Measurements from ENCODE around the gene GSTA2. TPM values are rescaled to one million over a fixed set of nuclear protein-coding genes. Genes with fewer than 3 reads are reported as not detected.
A peak's percentile ranks its signal among the peaks of the same experiment; 100 is the strongest.
"Not testable (repeated sequence)": the region's sequence is repeated elsewhere in the genome, so short reads cannot be mapped to it uniquely, and the experiment has no call there.

Gene GSTA2
- total RNA-seq, 1 donor from 2014 or later: not detected

- no peaks in the 10 kb centered on the region for H3F3A ChIP-seq (ENCODE audit: low read depth)
- H3K4me1 ChIP-seq: no peaks in the 10 kb centered on the region
- no peak overlapping the region for H2AFZ ChIP-seq (replicated peaks)
- H3K9ac ChIP-seq: no peak overlapping the region
- no peaks in the 10 kb centered on the region for H3K9me3 ChIP-seq (ENCODE audit: low read depth)
- no peak overlapping the region for H3K27ac ChIP-seq
- Mint-ChIP-seq H3K4me1 (no peaks in the 10 kb centered on the region), H3K4me3 (no peak overlapping the region), H3K27me3 (ENCODE audit: insufficient read depth, low read depth) (peaks cover under 1% of the 10 kb centered on the region), H3K36me3 (no peaks in the 10 kb centered on the region), H3K27ac (peak overlapping the region; percentile 69), H3K9me3 (peaks cover 10% of the 10 kb centered on the region)
- no peak overlapping the region for H3K4me2 ChIP-seq
- no peak overlapping the region for H3K4me3 ChIP-seq
- H3K79me2 ChIP-seq (ENCODE audit: low read depth): no peaks in the 10 kb centered on the region
- no peaks in the 10 kb centered on the region for H4K20me1 ChIP-seq (ENCODE audit: low read depth)
- DNase-seq (ENCODE audit: low spot score): no peak
- no peaks in the 10 kb centered on the region for H3K27me3 ChIP-seq
- TF ChIP-seq, protein P1, sequence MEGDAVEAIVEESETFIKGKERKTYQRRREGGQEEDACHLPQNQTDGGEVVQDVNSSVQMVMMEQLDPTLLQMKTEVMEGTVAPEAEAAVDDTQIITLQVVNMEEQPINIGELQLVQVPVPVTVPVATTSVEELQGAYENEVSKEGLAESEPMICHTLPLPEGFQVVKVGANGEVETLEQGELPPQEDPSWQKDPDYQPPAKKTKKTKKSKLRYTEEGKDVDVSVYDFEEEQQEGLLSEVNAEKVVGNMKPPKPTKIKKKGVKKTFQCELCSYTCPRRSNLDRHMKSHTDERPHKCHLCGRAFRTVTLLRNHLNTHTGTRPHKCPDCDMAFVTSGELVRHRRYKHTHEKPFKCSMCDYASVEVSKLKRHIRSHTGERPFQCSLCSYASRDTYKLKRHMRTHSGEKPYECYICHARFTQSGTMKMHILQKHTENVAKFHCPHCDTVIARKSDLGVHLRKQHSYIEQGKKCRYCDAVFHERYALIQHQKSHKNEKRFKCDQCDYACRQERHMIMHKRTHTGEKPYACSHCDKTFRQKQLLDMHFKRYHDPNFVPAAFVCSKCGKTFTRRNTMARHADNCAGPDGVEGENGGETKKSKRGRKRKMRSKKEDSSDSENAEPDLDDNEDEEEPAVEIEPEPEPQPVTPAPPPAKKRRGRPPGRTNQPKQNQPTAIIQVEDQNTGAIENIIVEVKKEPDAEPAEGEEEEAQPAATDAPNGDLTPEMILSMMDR (IDR thresholded peaks at IDR 0.05): no peak
- TF ChIP-seq EZH2 (IDR thresholded peaks at IDR 0.05) (no peak), EZH2phosphoT487 (IDR thresholded peaks at IDR 0.05) (no peak)
- no peaks in the 10 kb centered on the region for H3K36me3 ChIP-seq
These were observed 27.6 kb upstream of the GSTA2 start for GRCh38 chr6:52790861-52791260.

- H3K9ac ChIP-seq; H3K27ac ChIP-seq; DNase-seq (ENCODE audit: low spot score); H3K9me3 Mint-ChIP-seq; H3K27me3 Mint-ChIP-seq (ENCODE audit: insufficient read depth, low read depth); H3K4me2 ChIP-seq; H3K27ac Mint-ChIP-seq; H3K4me3 Mint-ChIP-seq; H4K20me1 ChIP-seq (ENCODE audit: low read depth); H3K4me1 ChIP-seq; H3F3A ChIP-seq (ENCODE audit: low read depth); H3K79me2 ChIP-seq (ENCODE audit: low read depth); H3K27me3 ChIP-seq; H2AFZ ChIP-seq (replicated peaks); H3K9me3 ChIP-seq (ENCODE audit: low read depth); H3K4me1 Mint-ChIP-seq; H3K4me3 ChIP-seq; H3K36me3 ChIP-seq; H3K36me3 Mint-ChIP-seq: not testable (repeated sequence)
These were observed 26.4 kb upstream of the GSTA2 start for GRCh38 chr6:52789658-52790057.

- TF ChIP-seq EZH2 (IDR thresholded peaks at IDR 0.05) (no peak), EZH2phosphoT487 (IDR thresholded peaks at IDR 0.05) (no peak)
- TF ChIP-seq, protein P1 (IDR thresholded peaks at IDR 0.05): no peak
- no peaks in the 10 kb centered on the region for H4K20me1 ChIP-seq (ENCODE audit: low read depth)
- no peak for DNase-seq (ENCODE audit: low spot score)
- Mint-ChIP-seq H3K4me1 (no peaks in the 10 kb centered on the region), H3K36me3 (no peaks in the 10 kb centered on the region), H3K27me3 (ENCODE audit: insufficient read depth, low read depth) (no peaks in the 10 kb centered on the region), H3K4me3 (no peak overlapping the region), H3K9me3 (peaks cover 10% of the 10 kb centered on the region), H3K27ac (no peak overlapping the region)
- no peak overlapping the region for H3K4me2 ChIP-seq
- no peaks in the 10 kb centered on the region for H3F3A ChIP-seq (ENCODE audit: low read depth)
- H3K4me1 ChIP-seq: no peaks in the 10 kb centered on the region
- H3K79me2 ChIP-seq (ENCODE audit: low read depth): no peaks in the 10 kb centered on the region
- H3K36me3 ChIP-seq: no peaks in the 10 kb centered on the region
- H3K27me3 ChIP-seq: no peaks in the 10 kb centered on the region
- H2AFZ ChIP-seq (replicated peaks): no peak overlapping the region
- no peak overlapping the region for H3K9ac ChIP-seq
- no peaks in the 10 kb centered on the region for H3K9me3 ChIP-seq (ENCODE audit: low read depth)
- no peak overlapping the region for H3K4me3 ChIP-seq
- no peak overlapping the region for H3K27ac ChIP-seq
These were observed 25.2 kb upstream of the GSTA2 start for GRCh38 chr6:52788478-52788877.

DNA sequence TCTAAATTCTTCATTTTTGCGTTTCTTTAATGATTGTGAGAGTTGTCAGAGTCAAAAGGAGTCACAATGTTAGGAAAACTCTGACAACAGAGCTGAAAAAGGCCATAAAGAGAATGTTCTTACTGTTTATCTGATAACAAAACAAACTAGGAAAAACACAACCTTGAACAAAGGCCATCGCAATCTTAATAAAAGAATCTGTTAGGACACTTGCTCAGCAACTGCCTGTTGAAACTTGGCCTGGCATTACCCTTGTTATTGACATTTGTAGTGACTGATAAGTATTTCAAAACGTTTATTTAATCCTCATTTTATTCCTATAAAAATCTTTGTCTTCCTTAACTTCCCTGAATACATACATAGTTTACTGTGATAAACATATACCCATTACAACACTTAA lies 24.6 kb upstream of the GSTA2 start:
- H3K27ac ChIP-seq: no peak overlapping the region
- H3F3A ChIP-seq (ENCODE audit: low read depth): no peaks in the 10 kb centered on the region
- no peak overlapping the region for H3K9ac ChIP-seq
- Mint-ChIP-seq H3K4me1 (no peaks in the 10 kb centered on the region), H3K4me3 (no peak overlapping the region), H3K9me3 (peaks cover 6% of the 10 kb centered on the region), H3K36me3 (no peaks in the 10 kb centered on the region), H3K27ac (no peak overlapping the region), H3K27me3 (ENCODE audit: insufficient read depth, low read depth) (no peaks in the 10 kb centered on the region)
- no peak overlapping the region for H2AFZ ChIP-seq (replicated peaks)
- no peak for TF ChIP-seq EZH2phosphoT487 (IDR thresholded peaks at IDR 0.05)
- TF ChIP-seq, protein P1 (IDR thresholded peaks at IDR 0.05): no peak
- no peak for TF ChIP-seq EZH2 (IDR thresholded peaks at IDR 0.05)
- no peaks in the 10 kb centered on the region for H3K79me2 ChIP-seq (ENCODE audit: low read depth)
- H4K20me1 ChIP-seq (ENCODE audit: low read depth): no peaks in the 10 kb centered on the region
- no peaks in the 10 kb centered on the region for H3K27me3 ChIP-seq
- H3K9me3 ChIP-seq (ENCODE audit: low read depth): no peaks in the 10 kb centered on the region
- no peak overlapping the region for H3K4me2 ChIP-seq
- H3K36me3 ChIP-seq: no peaks in the 10 kb centered on the region
- H3K4me1 ChIP-seq: no peaks in the 10 kb centered on the region
- no peak for DNase-seq (ENCODE audit: low spot score)
- no peak overlapping the region for H3K4me3 ChIP-seq

Data from neural progenitor cell (in vitro differentiated cells).